Transverse colon (tissue), 4 donors: ENCODE measurements around the gene CDC42BPB. TPM values are rescaled to one million over a fixed set of nuclear protein-coding genes. Genes with fewer than 3 reads are reported as not detected.

Experiments used
- DNase-seq: peaks from one replicate; pipeline ENCODE4 v3.0.0-alpha.2; 2019
- H3K27ac ChIP-seq, 4 donors: fragments of 200-600 bp; sonication (generic); 2 replicates each; pipeline ENCODE4 v1.5.1; 2016 to 2018; ENCODE audit warnings: inconsistent platforms in 4 of 4
- H3K27me3 ChIP-seq: fragments of 200-600 bp; sonication (generic); 2 replicates; pipeline ENCODE4 v1.5.1; 2017; ENCODE audit warnings: inconsistent platforms
- H3K36me3 ChIP-seq, 4 donors: fragments of 200-600 bp; sonication (generic); 2 replicates each; pipeline ENCODE4 v1.5.1; 2017 to 2019; ENCODE audit warnings: inconsistent platforms in 4 of 4
- H3K4me1 ChIP-seq, 4 donors: fragments of 200-600 bp; sonication (generic); 2 replicates each; pipeline ENCODE4 v1.5.1; 2017 to 2020; ENCODE audit warnings: inconsistent platforms in 4 of 4
- H3K4me3 ChIP-seq, 4 donors: fragments of 200-600 bp; sonication (generic); 1 replicate in 1 of 4; 2 replicates in 3 of 4; pipeline versions ENCODE4 v1.5.1 to v1.6.1; 2017 to 2019; ENCODE audit warnings: inconsistent platforms in 4 of 4
- H3K9me3 ChIP-seq, 2 donors: fragments of 200-600 bp; sonication (generic); 2 replicates each; pipeline ENCODE4 v1.5.1; 2017 to 2019; ENCODE audit warnings: inconsistent platforms in 2 of 2
- EP300 ChIP-seq: sonication (generic); formaldehyde crosslinking; IDR thresholded peaks from one replicate; pipeline ENCODE4 v1.6.1; 2017; ENCODE audit warnings: antibody characterized with exemption, low read depth
- POLR2A ChIP-seq: fragments of 450-650 bp; IDR thresholded peaks from one replicate; pipeline ENCODE4 v1.6.1; 2016; ENCODE audit warnings: antibody characterized with exemption, mild to moderate bottlenecking, moderate library complexity
- POLR2AphosphoS5 ChIP-seq, 3 donors: sonication (generic); formaldehyde crosslinking; IDR thresholded peaks; one replicate each; pipeline ENCODE4 v1.6.1; 2016; ENCODE audit warnings: antibody characterized with exemption in 3 of 3
- WGBS, 2 donors: methylation state at CpG; one replicate each; pipeline ENCODE4 v1.1.5; 2018; ENCODE audit warnings: low coverage in 1 of 2; 5-methylcytosine and 5-hydroxymethylcytosine counted together
- in situ Hi-C, 4 donors: fragments of 200-750 bp; cut with MboI; loops; one replicate each; pipeline versions ENCODE4 v1.15.0 to v1.15.1; 2017; ENCODE audit warnings: low sequenced_read_pairs in 3 of 4, low pct_ligation_motif_present in 1 of 4, low pct_unique_long_range_greater_than_20kb in 1 of 4
- intact Hi-C: fragments of 100-400 bp; cut with DNase I; formaldehyde crosslinking; loops from one replicate; pipeline ENCODE4 v1.15.1; 2023; ENCODE audit warnings: low total_unique reads
- total RNA-seq, 4 donors: library from RNA; depleted of rRNA; stranded (reverse); fragments of >200 nt; gene quantifications; one replicate each; pipeline ENCODE4 v1.1.0, GENCODE V29; 2016
- TF ChIP-seq, protein P1 (sequence below), 5 experiments: fragments of 200-600 bp in 3 of 5; fragments of 450-650 bp in 2 of 5; sonication (generic) in 3 of 5; IDR thresholded peaks; 1 replicate in 2 of 5; 2 replicates in 3 of 5; pipeline ENCODE4 v1.5.1; 2016 to 2017; ENCODE audit warnings: antibody characterized with exemption in 5 of 5, inconsistent platforms in 3 of 5, mild to moderate bottlenecking in 2 of 5, moderate library complexity in 1 of 5

Gene CDC42BPB
- total RNA-seq, 4 donors from 2014 or later, result 109 to 160 (median 123) TPM

DNA sequence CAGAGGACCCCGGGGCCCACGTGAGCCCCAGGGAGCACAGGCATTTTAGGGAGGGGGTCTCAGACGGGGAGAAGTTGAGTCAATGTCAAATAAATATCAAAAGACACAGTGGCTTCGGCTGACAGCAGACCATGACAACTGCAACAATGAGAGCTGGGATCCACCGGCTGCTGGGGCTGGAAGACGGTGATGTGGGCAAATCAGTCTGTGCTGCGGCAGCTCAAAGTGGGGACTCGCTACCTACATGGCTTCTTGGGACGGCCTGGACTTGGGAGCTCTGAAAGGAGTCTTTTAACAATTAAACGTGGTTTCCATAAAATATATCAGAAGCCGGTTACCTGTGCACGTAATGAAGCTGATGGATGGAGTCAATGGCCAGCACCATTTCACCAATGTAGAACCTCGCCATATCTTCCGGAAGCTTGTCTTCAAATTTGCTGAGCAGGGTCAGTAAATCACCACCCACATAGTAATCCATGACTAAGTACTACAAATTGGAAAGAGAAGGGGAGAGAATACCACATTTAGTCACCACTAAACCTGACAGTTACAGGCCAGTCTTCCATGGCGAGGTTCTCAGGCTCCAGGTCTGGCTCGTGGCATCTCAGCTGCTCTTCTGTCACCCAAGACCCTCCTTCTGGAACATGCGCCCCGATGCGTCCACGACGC is 58.0 kb downstream of the CDC42BPB start:
- Histone ChIP-seq H3K9me3 (no peaks in the 10 kb centered on the region), H3K27ac (no peak overlapping the region), H3K4me3 (no peak overlapping the region), H3K27me3 (no peaks in the 10 kb centered on the region), H3K36me3 (peaks cover 0 to 34% (median 3%) of the 10 kb centered on the region in 4 donors), H3K4me1 (peaks cover 2 to 14% (median 7%) of the 10 kb centered on the region in 4 donors)
- no peak for DNase-seq
- intact Hi-C loops, result no loop called here
- 94% methylated on average over 21 of the region's 21 CpGs; no CpG with 5 or more reads in 1 of the 2 donors for WGBS, 2 donors
- in situ Hi-C loops, result no loop called here
- TF ChIP-seq EP300 (no peak), POLR2AphosphoS5 (IDR thresholded peaks at IDR 0.05) (no peak), POLR2A (no peak)
- TF ChIP-seq, protein P1, sequence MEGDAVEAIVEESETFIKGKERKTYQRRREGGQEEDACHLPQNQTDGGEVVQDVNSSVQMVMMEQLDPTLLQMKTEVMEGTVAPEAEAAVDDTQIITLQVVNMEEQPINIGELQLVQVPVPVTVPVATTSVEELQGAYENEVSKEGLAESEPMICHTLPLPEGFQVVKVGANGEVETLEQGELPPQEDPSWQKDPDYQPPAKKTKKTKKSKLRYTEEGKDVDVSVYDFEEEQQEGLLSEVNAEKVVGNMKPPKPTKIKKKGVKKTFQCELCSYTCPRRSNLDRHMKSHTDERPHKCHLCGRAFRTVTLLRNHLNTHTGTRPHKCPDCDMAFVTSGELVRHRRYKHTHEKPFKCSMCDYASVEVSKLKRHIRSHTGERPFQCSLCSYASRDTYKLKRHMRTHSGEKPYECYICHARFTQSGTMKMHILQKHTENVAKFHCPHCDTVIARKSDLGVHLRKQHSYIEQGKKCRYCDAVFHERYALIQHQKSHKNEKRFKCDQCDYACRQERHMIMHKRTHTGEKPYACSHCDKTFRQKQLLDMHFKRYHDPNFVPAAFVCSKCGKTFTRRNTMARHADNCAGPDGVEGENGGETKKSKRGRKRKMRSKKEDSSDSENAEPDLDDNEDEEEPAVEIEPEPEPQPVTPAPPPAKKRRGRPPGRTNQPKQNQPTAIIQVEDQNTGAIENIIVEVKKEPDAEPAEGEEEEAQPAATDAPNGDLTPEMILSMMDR (IDR thresholded peaks at IDR 0.05), result no peak

DNA sequence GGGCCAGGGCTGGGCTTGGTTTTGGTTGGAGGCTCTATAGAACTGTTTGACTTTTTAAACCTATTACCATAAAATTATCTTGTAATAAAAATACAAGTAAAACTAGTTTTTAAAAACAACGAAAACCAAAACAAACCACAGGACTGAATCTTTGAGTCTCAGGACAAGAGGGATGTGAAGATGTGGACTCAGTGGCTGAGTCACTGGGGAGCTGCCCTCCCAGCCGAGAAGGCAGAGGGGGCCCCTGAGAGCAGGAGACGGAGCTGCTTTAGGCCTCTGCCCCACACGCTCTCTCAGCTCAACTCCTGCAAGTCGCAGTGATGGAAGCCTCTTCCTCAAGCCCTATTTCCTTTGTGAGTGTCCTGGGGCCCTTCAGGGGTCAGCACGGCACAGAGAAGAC is 59.0 kb downstream of the CDC42BPB start:
- DNase-seq, result no peak
- Histone ChIP-seq H3K27me3 (no peaks in the 10 kb centered on the region), H3K27ac (no peak overlapping the region), H3K9me3 (no peaks in the 10 kb centered on the region), H3K36me3 (peaks cover 0 to 34% (median 3%) of the 10 kb centered on the region in 4 donors), H3K4me1 (peaks cover 7 to 22% (median 14%) of the 10 kb centered on the region in 4 donors), H3K4me3 (no peak overlapping the region)
- WGBS, 2 donors, result 73 to 80% methylated on average over 3 to 6 of the region's 6 CpGs
- in situ Hi-C loops (no loop called here), intact Hi-C loops (no loop called here)
- TF ChIP-seq POLR2AphosphoS5 (IDR thresholded peaks at IDR 0.05) (no peak), POLR2A (no peak)

DNA sequence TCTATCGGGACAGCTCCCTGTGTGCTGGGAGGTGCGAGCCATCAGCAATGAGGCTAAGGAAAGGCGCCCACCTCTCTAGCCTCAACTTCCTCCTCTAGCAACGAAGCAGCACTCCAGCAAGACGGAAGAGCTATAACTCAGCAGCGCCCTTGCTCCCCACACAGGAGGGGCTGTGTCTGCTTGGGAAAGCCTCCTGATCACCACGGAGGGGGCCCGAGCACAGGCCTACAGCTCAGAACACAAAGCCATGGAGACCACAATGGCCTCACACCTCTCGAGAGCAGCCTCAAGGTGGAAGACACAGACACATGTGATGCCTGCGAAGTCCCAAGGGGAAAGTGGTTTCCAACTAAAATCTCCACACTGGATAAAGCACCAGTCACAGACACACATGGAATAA is 60.4 kb downstream of the CDC42BPB start:
- peaks cover 7 to 29% (median 18%) of the 10 kb centered on the region in 4 donors for H3K4me1 ChIP-seq
- TF ChIP-seq POLR2AphosphoS5 (IDR thresholded peaks at IDR 0.05) (no peak), EP300 (no peak), POLR2A (no peak)
- TF ChIP-seq, protein P1 (IDR thresholded peaks at IDR 0.05), result no peak
- no peak overlapping the region for H3K27ac ChIP-seq
- no peak overlapping the region for H3K4me3 ChIP-seq
- H3K27me3 ChIP-seq, result no peaks in the 10 kb centered on the region
- intact Hi-C loops (no loop called here), in situ Hi-C loops (no loop called here)
- peaks cover 0 to 25% (median 3%) of the 10 kb centered on the region in 4 donors for H3K36me3 ChIP-seq
- no peak for DNase-seq
- 85 to 86% methylated on average over 9 to 10 of the region's 10 CpGs for WGBS, 2 donors
- H3K9me3 ChIP-seq, result no peaks in the 10 kb centered on the region

DNA sequence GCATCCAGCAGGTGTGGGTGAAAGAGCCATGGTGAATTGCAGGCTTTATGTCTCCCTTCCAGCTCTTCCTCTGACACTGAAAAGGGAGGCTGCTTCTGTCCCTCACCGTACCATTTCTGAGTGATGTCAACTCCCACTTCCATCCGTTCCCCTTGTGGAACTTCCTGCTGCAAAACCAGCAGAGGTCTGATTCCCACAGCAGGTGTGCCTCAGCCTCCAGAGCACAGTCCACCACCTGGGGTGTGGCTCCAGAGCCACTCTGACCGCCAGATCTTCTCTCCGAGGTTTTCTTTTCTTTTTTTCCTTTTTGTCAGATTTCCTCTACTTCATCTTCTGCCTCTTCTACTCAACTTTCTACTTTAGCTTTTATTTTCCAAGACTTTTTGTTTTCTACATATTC is 62.7 kb downstream of the CDC42BPB start:
- WGBS, 2 donors, result 37 to 59% methylated on average over 3 to 4 of the region's 4 CpGs

More for the DNA sequence above, 62.7 kb downstream of the CDC42BPB start:
- intact Hi-C loops (no loop called here), in situ Hi-C loops (no loop called here)
- H3K4me1 ChIP-seq, result peaks cover 7 to 29% (median 18%) of the 10 kb centered on the region in 4 donors
- no peaks in the 10 kb centered on the region for H3K27me3 ChIP-seq
- H3K36me3 ChIP-seq, result peaks cover 0 to 17% (median 2%) of the 10 kb centered on the region in 4 donors
- peak overlapping the region; percentile 81 to 87 (median 85) for H3K27ac ChIP-seq
- no peak for TF ChIP-seq POLR2AphosphoS5 (IDR thresholded peaks at IDR 0.05)
- peak; percentile 12 for TF ChIP-seq POLR2A
- TF ChIP-seq, protein P1 (IDR thresholded peaks at IDR 0.05), result no peak
- no peak for TF ChIP-seq EP300
- H3K4me3 ChIP-seq, result no peak overlapping the region
- DNase-seq, result peak; percentile 51
- no peaks in the 10 kb centered on the region for H3K9me3 ChIP-seq
